ENCODE results near the gene ASXL3. TPM values are rescaled to one million over a fixed set of nuclear protein-coding genes. Genes with fewer than 3 reads are reported as not detected.

Gene ASXL3
- total RNA-seq, 2 donors from 2014 or later, result 0.59 to 1.7 TPM

DNA sequence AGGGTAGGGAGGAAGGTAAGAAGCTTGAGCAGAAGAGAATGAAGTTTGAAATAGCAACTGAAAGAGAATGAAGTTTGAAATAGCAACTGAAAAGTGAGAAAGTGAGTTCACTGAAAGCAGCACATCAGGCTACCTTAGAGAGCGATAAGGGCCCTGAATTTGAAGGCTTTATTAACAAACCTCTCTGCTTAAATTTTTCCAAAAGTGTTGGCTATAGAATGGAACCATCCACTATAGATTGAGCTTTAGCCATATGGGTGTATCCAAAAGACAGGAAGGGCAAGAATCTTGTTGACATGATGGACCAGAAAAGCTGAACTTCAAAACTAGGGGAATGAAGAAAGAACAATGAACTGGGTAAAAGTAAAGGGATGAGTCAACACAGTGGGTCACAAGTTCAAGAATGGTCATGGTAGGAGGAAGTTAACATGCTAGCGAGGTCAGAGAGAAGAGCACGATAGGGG lies 122.5 kb downstream of the ASXL3 start:
- H3K36me3 ChIP-seq, result no peaks in the 10 kb centered on the region
- TF ChIP-seq, protein P1, sequence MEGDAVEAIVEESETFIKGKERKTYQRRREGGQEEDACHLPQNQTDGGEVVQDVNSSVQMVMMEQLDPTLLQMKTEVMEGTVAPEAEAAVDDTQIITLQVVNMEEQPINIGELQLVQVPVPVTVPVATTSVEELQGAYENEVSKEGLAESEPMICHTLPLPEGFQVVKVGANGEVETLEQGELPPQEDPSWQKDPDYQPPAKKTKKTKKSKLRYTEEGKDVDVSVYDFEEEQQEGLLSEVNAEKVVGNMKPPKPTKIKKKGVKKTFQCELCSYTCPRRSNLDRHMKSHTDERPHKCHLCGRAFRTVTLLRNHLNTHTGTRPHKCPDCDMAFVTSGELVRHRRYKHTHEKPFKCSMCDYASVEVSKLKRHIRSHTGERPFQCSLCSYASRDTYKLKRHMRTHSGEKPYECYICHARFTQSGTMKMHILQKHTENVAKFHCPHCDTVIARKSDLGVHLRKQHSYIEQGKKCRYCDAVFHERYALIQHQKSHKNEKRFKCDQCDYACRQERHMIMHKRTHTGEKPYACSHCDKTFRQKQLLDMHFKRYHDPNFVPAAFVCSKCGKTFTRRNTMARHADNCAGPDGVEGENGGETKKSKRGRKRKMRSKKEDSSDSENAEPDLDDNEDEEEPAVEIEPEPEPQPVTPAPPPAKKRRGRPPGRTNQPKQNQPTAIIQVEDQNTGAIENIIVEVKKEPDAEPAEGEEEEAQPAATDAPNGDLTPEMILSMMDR (IDR thresholded peaks at IDR 0.05), result no peak
- no peak for DNase-seq
- H3K9me3 ChIP-seq, result no peaks in the 10 kb centered on the region
- H3K9ac ChIP-seq (ENCODE audit: low read depth in 2 of 2, low read length in 2 of 2), result no peak overlapping the region
- H3K27ac ChIP-seq, result no peak overlapping the region
- intact Hi-C loops (cut with DNase I), result no loop called here
- no peaks in the 10 kb centered on the region for H3K4me1 ChIP-seq
- H3K4me3 ChIP-seq, result no peak overlapping the region
- H3K27me3 ChIP-seq, result no peaks in the 10 kb centered on the region

DNA sequence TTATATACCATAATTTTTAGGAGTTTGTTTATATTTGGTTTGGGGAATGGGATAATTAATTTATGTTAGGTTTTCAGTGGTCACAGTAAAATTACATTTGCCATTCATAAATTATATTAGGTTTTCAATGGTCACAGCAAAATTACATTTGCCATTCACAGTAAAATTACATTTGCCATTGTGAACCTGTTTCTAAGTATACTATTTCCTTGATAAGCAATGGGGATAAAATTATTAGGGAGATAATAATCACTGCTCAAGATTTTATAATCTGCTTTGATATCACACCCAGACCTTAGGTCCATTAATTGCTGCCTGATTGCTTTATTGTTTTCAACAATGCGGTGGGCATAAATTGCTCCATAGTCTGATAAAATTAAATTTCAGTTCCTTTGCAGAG lies 124.6 kb downstream of the ASXL3 start:
- Histone ChIP-seq H3K9me3 (no peaks in the 10 kb centered on the region), H3K27ac (no peak overlapping the region), H3K4me3 (no peak overlapping the region), H3K4me1 (no peaks in the 10 kb centered on the region), H3K9ac (ENCODE audit: low read depth in 2 of 2, low read length in 2 of 2) (no peak overlapping the region), H3K36me3 (no peaks in the 10 kb centered on the region), H3K27me3 (no peaks in the 10 kb centered on the region)
- no peak for DNase-seq
- TF ChIP-seq, protein P1 (IDR thresholded peaks at IDR 0.05), result no peak
- intact Hi-C loops (cut with DNase I), result no loop called here

DNA sequence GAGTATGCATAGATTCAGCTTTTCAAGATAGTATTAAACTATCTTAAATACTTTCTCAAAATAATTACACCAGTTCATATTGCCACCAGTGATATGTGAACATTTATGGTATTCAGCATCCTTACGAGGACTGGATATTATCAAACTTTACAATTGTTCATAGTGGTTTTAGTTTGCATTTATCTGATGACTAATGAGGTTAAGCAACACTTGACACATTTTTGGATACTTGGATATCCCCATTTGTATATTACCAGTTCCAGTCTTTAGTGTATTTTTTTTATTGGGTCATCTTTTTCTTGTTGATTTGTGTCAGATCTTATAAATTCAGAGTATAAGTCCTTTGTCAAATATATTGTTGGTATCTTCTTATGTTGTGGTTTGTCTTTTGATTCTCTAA lies 128.4 kb downstream of the ASXL3 start:
- Histone ChIP-seq H3K27me3 (no peaks in the 10 kb centered on the region), H3K4me1 (no peaks in the 10 kb centered on the region), H3K9me3 (no peaks in the 10 kb centered on the region), H3K27ac (no peak overlapping the region), H3K9ac (ENCODE audit: low read depth in 2 of 2, low read length in 2 of 2) (no peak overlapping the region), H3K36me3 (no peaks in the 10 kb centered on the region), H3K4me3 (no peak overlapping the region)
- DNase-seq, result no peak
- intact Hi-C loops (cut with DNase I), result no loop called here
- TF ChIP-seq, protein P1 (IDR thresholded peaks at IDR 0.05), result no peak

DNA sequence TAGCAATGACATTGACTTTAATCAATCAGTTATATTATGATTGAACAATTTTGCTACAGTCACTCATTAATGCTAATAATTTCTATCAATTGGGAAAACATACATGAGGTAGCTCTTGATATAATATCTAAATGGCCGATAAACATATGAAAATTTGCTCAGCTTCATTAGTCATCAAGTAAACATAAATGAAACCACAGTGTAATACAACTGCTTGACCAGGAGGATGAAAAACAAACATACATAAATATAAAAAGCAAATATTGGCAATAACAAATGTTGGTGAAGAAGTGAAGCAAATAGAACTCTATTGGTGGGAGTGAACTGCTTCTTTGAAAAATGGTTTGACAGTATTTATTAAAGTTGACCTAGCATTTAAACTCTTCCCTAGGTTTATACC lies 130.9 kb downstream of the ASXL3 start:
- Histone ChIP-seq H3K36me3 (no peaks in the 10 kb centered on the region), H3K4me3 (no peak overlapping the region), H3K4me1 (no peaks in the 10 kb centered on the region), H3K9ac (ENCODE audit: low read depth in 2 of 2, low read length in 2 of 2) (no peak overlapping the region), H3K27ac (no peak overlapping the region), H3K27me3 (no peaks in the 10 kb centered on the region), H3K9me3 (no peaks in the 10 kb centered on the region)
- DNase-seq, result no peak
- TF ChIP-seq, protein P1 (IDR thresholded peaks at IDR 0.05), result no peak
- intact Hi-C loops (cut with DNase I), result no loop called here

DNA sequence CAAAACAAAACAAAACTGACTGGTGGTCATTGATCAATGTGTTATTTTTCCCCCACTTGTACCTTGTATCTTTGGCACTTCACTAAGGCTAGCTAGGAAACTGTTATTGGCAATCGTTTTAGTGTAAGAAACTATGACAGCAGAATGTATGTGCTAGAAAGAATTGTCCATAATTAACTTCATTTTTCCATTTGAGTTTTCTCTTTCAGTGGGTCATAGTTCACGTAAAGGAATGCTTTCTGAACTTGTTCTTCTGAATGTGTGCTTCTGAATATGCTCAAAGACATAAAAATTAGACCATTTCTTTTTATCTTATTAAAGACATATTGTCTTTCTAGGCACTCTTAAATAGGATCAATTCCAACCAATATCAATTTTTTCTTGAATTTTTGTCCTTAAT lies 132.2 kb downstream of the ASXL3 start:
- Histone ChIP-seq H3K27me3 (no peaks in the 10 kb centered on the region), H3K9me3 (no peaks in the 10 kb centered on the region), H3K36me3 (no peaks in the 10 kb centered on the region), H3K4me1 (no peaks in the 10 kb centered on the region), H3K27ac (no peak overlapping the region), H3K4me3 (no peak overlapping the region), H3K9ac (ENCODE audit: low read depth in 2 of 2, low read length in 2 of 2) (no peak overlapping the region)
- DNase-seq, result no peak
- intact Hi-C loops (cut with DNase I), result no loop called here
- TF ChIP-seq, protein P1 (IDR thresholded peaks at IDR 0.05), result no peak

DNA sequence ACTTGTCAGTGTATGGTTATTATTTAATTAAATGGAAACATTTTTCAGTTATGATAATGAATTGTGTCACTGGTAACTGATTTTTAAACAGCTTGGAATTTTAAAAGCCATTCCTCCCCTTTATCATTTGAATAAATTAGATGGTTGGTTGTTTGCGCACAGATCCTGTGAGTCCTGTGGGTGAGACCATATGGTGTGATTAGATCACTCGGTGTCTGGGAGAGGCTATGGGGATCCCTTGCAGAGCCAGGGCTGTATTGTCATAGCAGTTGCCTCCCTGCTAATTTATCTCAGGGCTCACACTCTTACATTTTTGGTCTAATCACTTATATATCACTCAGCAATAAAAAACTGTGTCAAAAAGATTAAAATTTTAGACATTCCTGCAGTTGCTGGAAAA lies 133.5 kb downstream of the ASXL3 start:
- Histone ChIP-seq H3K9me3 (no peaks in the 10 kb centered on the region), H3K9ac (ENCODE audit: low read depth in 2 of 2, low read length in 2 of 2) (no peak overlapping the region), H3K27me3 (no peaks in the 10 kb centered on the region), H3K27ac (no peak overlapping the region), H3K36me3 (no peaks in the 10 kb centered on the region), H3K4me1 (no peaks in the 10 kb centered on the region), H3K4me3 (no peak overlapping the region)
- intact Hi-C loops (cut with DNase I), result no loop called here
- TF ChIP-seq, protein P1 (IDR thresholded peaks at IDR 0.05), result no peak
- no peak for DNase-seq

Data from colonic mucosa (tissue), 4 donors.